ENCODE data around the gene BLTP2. TPM values are rescaled to one million over a fixed set of nuclear protein-coding genes. Genes with fewer than 3 reads are reported as not detected.

The BLTP2 gene
- total RNA-seq, 2 experiments from 2014 or later, result 138 to 152 TPM

- no peak overlapping the region for H3K27ac Mint-ChIP-seq
- H3K4me3 Mint-ChIP-seq, result no peak overlapping the region
- H3K4me1 Mint-ChIP-seq, result peaks cover 9% of the 10 kb centered on the region
- POLR2A ChIA-PET, result interaction anchor here (1.2 kb wide), 1 partner anchor 18 kb away, joined by 3 read pairs; no protein-coding TSS in a partner anchor
- H3K9me3 Mint-ChIP-seq (ENCODE audit: low read depth), result no peaks in the 10 kb centered on the region
- intact Hi-C loops (cut with DNase I, micrococcal nuclease), result no loop called here
- peaks cover 69% of the 10 kb centered on the region for H3K36me3 Mint-ChIP-seq (ENCODE audit: low read depth)
- H3K27me3 Mint-ChIP-seq, result no peaks in the 10 kb centered on the region
- DNase-seq (no peak), ATAC-seq (no peak)
- CTCF ChIA-PET, result interaction anchor here (0.6 to 2.1 kb wide), 3 partner anchors 15 to 283 kb away, joined by 3 to 13 read pairs (median 4); no protein-coding TSS in a partner anchor
Observed at GRCh38 chr17:28623696-28624095, 21.3 kb downstream of the BLTP2 start.

GRCh38 chr17:28622186-28622585 lies 22.8 kb downstream of the BLTP2 start:
- intact Hi-C loops (cut with DNase I, micrococcal nuclease), result no loop called here
- POLR2A ChIA-PET, result no interaction called here

GRCh38 chr17:28620010-28620409 lies 24.9 kb downstream of the BLTP2 start:
- Mint-ChIP-seq H3K27me3 (no peaks in the 10 kb centered on the region), H3K4me1 (no peaks in the 10 kb centered on the region), H3K4me3 (no peak overlapping the region), H3K27ac (no peak overlapping the region), H3K9me3 (ENCODE audit: low read depth) (no peaks in the 10 kb centered on the region), H3K36me3 (ENCODE audit: low read depth) (peaks cover 59% of the 10 kb centered on the region)
- ATAC-seq, result no peak
- ChIA-PET CTCF (interaction anchor here (0.9 to 1.7 kb wide), 4 partner anchors 10 to 43 kb away, joined by 3 to 4 read pairs (median 4); partner anchors contain the start of gene ALDOC), POLR2A (interaction anchor here (0.5 kb wide), 1 partner anchor 154 kb away, joined by 3 read pairs; no protein-coding TSS in a partner anchor)
- DNase-seq, result no peak
- intact Hi-C loops (cut with DNase I, micrococcal nuclease), result no loop called here

More at GRCh38 chr17:28622186-28622585, 22.8 kb downstream of the BLTP2 start:
- DNase-seq, result no peak
- Mint-ChIP-seq H3K9me3 (ENCODE audit: low read depth) (no peaks in the 10 kb centered on the region), H3K4me1 (peaks cover 6% of the 10 kb centered on the region), H3K4me3 (no peak overlapping the region), H3K27ac (no peak overlapping the region), H3K36me3 (ENCODE audit: low read depth) (peaks cover 66% of the 10 kb centered on the region), H3K27me3 (no peaks in the 10 kb centered on the region)
- no peak for ATAC-seq
- CTCF ChIA-PET, result interaction anchor here (1.2 kb wide), 1 partner anchor 9 kb away, joined by 3 read pairs; no protein-coding TSS in a partner anchor

- no peaks in the 10 kb centered on the region for H3K27me3 Mint-ChIP-seq
- H3K36me3 Mint-ChIP-seq (ENCODE audit: low read depth), result peaks cover 59% of the 10 kb centered on the region
- no peaks in the 10 kb centered on the region for H3K9me3 Mint-ChIP-seq (ENCODE audit: low read depth)
- ChIA-PET POLR2A (interaction anchor here (0.5 to 1.0 kb wide), 3 partner anchors 9 to 19 kb away, joined by 3 to 6 read pairs (median 3); no protein-coding TSS in a partner anchor), CTCF (interaction anchor here (1.0 to 1.4 kb wide), 5 partner anchors 14 to 126 kb away, joined by 3 to 5 read pairs (median 4); no protein-coding TSS in a partner anchor)
- H3K27ac Mint-ChIP-seq, result no peak overlapping the region
- no peak overlapping the region for H3K4me3 Mint-ChIP-seq
- DNase-seq (no peak), ATAC-seq (no peak)
- intact Hi-C loops (cut with DNase I, micrococcal nuclease), result no loop called here
- H3K4me1 Mint-ChIP-seq, result peaks cover 3% of the 10 kb centered on the region
Observed at GRCh38 chr17:28618464-28618863, 26.5 kb downstream of the BLTP2 start.

- H3K36me3 Mint-ChIP-seq (ENCODE audit: low read depth), result peaks cover 48% of the 10 kb centered on the region
- DNase-seq, result no peak
- peaks cover 3% of the 10 kb centered on the region for H3K4me1 Mint-ChIP-seq
- no peaks in the 10 kb centered on the region for H3K9me3 Mint-ChIP-seq (ENCODE audit: low read depth)
- no peak overlapping the region for H3K27ac Mint-ChIP-seq
- H3K27me3 Mint-ChIP-seq, result no peaks in the 10 kb centered on the region
- ATAC-seq, result no peak
- POLR2A ChIA-PET, result interaction anchor here (0.6 kb wide), 1 partner anchor 39 kb away, joined by 5 read pairs; no protein-coding TSS in a partner anchor
- CTCF ChIA-PET, result no interaction called here
- intact Hi-C loops (cut with DNase I, micrococcal nuclease), result no loop called here
- no peak overlapping the region for H3K4me3 Mint-ChIP-seq
Observed at GRCh38 chr17:28616281-28616680, 28.7 kb downstream of the BLTP2 start.

GRCh38 chr17:28615260-28615940 lies 29.6 kb downstream of the BLTP2 start:
- ATAC-seq (no peak), DNase-seq (no peak)
- ChIA-PET CTCF (interaction anchor here (0.6 to 0.7 kb wide), 3 partner anchors 32 to 119 kb away, joined by 3 read pairs; no protein-coding TSS in a partner anchor), POLR2A (interaction anchor here (0.7 kb wide), 1 partner anchor 21 kb away, joined by 9 read pairs; no protein-coding TSS in a partner anchor)
- intact Hi-C loops (cut with DNase I, micrococcal nuclease), result no loop called here
- Mint-ChIP-seq H3K4me1 (peaks cover 3% of the 10 kb centered on the region), H3K27me3 (no peaks in the 10 kb centered on the region), H3K4me3 (no peak overlapping the region), H3K36me3 (ENCODE audit: low read depth) (peaks cover 45% of the 10 kb centered on the region), H3K9me3 (ENCODE audit: low read depth) (no peaks in the 10 kb centered on the region), H3K27ac (no peak overlapping the region)

GRCh38 chr17:28613931-28614381 lies 31.0 kb downstream of the BLTP2 start, which contains the start of gene RSKR:
Gene RSKR (minus strand): TSS chr17:28614185. CDS start chr17:28614161, 24 bp downstream.
- Mint-ChIP-seq H3K27me3 (no peaks in the 10 kb centered on the region), H3K4me3 (no peak within 1 kb of the TSS), H3K9me3 (ENCODE audit: low read depth) (no peaks in the 10 kb centered on the region), H3K27ac (peak within 1 kb of the TSS; percentile 53), H3K4me1 (peaks cover 3% of the 10 kb centered on the region), H3K36me3 (ENCODE audit: low read depth) (peaks cover 37% of the 10 kb centered on the region)
- ATAC-seq (no peak), DNase-seq (no peak)
- CTCF ChIA-PET, result interaction anchor here (0.8 to 1.9 kb wide), 3 partner anchors 23 to 376 kb away, joined by 3 to 6 read pairs (median 5); no protein-coding TSS in a partner anchor
- intact Hi-C loops (cut with DNase I, micrococcal nuclease), result loop anchor here (1.0 to 2.0 kb wide), 2 partner anchors 65 to 120 kb away; no protein-coding TSS in a partner anchor
- POLR2A ChIA-PET, result interaction anchor here (0.6 to 0.9 kb wide), 2 partner anchors 28 to 50 kb away, joined by 7 read pairs; no protein-coding TSS in a partner anchor

GRCh38 chr17:28612936-28613872 lies 31.8 kb downstream of the BLTP2 start:
- Mint-ChIP-seq H3K4me1 (peaks cover 3% of the 10 kb centered on the region), H3K27me3 (no peaks in the 10 kb centered on the region), H3K36me3 (ENCODE audit: low read depth) (peaks cover 38% of the 10 kb centered on the region), H3K27ac (no peak overlapping the region), H3K4me3 (no peak overlapping the region), H3K9me3 (ENCODE audit: low read depth) (no peaks in the 10 kb centered on the region)
- intact Hi-C loops (cut with DNase I, micrococcal nuclease), result loop anchor here (1.0 to 2.0 kb wide), 2 partner anchors 64 to 119 kb away; no protein-coding TSS in a partner anchor
- peak; percentile 51 for DNase-seq
- ChIA-PET CTCF (interaction anchor here (0.6 to 2.7 kb wide), 18 partner anchors 8 to 375 kb away, joined by 3 to 8 read pairs (median 4); no protein-coding TSS in a partner anchor), POLR2A (interaction anchor here (0.6 to 0.9 kb wide), 2 partner anchors 29 to 49 kb away, joined by 7 read pairs; no protein-coding TSS in a partner anchor)
- peak; percentile 69 for ATAC-seq

GRCh38 chr17:28612531-28612930 lies 32.4 kb downstream of the BLTP2 start:
- POLR2A ChIA-PET, result no interaction called here
- H3K36me3 Mint-ChIP-seq (ENCODE audit: low read depth), result peaks cover 41% of the 10 kb centered on the region
- H3K27me3 Mint-ChIP-seq, result no peaks in the 10 kb centered on the region

GRCh38 chr17:28610376-28610775 lies 34.6 kb downstream of the BLTP2 start:
- ATAC-seq, result no peak
- Mint-ChIP-seq H3K4me3 (no peak overlapping the region), H3K27ac (no peak overlapping the region), H3K4me1 (peaks cover 3% of the 10 kb centered on the region), H3K36me3 (ENCODE audit: low read depth) (peaks cover 38% of the 10 kb centered on the region), H3K9me3 (ENCODE audit: low read depth) (no peaks in the 10 kb centered on the region), H3K27me3 (no peaks in the 10 kb centered on the region)
- ChIA-PET CTCF (interaction anchor here (0.8 to 1.6 kb wide), 8 partner anchors 8 to 116 kb away, joined by 3 to 5 read pairs (median 4); partner anchors contain the start of gene ALDOC), POLR2A (no interaction called here)
- intact Hi-C loops (cut with DNase I, micrococcal nuclease), result no loop called here
- no peak for DNase-seq

More at GRCh38 chr17:28612531-28612930, 32.4 kb downstream of the BLTP2 start:
- Mint-ChIP-seq H3K27ac (peak overlapping the region; percentile 7), H3K9me3 (ENCODE audit: low read depth) (no peaks in the 10 kb centered on the region), H3K4me3 (no peak overlapping the region), H3K4me1 (peaks cover 3% of the 10 kb centered on the region)
- ATAC-seq (no peak), DNase-seq (no peak)
- intact Hi-C loops (cut with DNase I, micrococcal nuclease), result loop anchor here in 1 of 2 experiments (2.0 kb wide), 1 partner anchor 64 kb away; no protein-coding TSS in a partner anchor
- CTCF ChIA-PET, result interaction anchor here (0.6 to 2.7 kb wide), 17 partner anchors 9 to 120 kb away, joined by 3 to 8 read pairs (median 4); no protein-coding TSS in a partner anchor

Measured in activated CD4-positive, alpha-beta T cell treated with anti-CD3 and anti-CD28 coated beads for 36 hours (primary cell).